B cell (primary cell): ENCODE data around the gene PHLPP1.

Source experiments
- EZH2 ChIP-seq: IDR thresholded peaks from 2 replicates; pipeline ENCODE4 v1.6.1; 2012; ENCODE audit warnings: borderline replicate concordance, low read depth, mild to moderate bottlenecking, moderate library complexity, low read length; ENCODE audit not compliant: insufficient read depth, poor library complexity, severe bottlenecking
- TF ChIP-seq, protein P1 (sequence below): fragments of 200-600 bp; IDR thresholded peaks from one replicate; pipeline ENCODE4 v1.8.0; 2022; ENCODE audit warnings: antibody characterized with exemption, mild to moderate bottlenecking

GRCh38 chr18:62814132-62814759, 98.9 kb downstream of the PHLPP1 start:
- no peak for TF ChIP-seq EZH2
- TF ChIP-seq, protein P1, sequence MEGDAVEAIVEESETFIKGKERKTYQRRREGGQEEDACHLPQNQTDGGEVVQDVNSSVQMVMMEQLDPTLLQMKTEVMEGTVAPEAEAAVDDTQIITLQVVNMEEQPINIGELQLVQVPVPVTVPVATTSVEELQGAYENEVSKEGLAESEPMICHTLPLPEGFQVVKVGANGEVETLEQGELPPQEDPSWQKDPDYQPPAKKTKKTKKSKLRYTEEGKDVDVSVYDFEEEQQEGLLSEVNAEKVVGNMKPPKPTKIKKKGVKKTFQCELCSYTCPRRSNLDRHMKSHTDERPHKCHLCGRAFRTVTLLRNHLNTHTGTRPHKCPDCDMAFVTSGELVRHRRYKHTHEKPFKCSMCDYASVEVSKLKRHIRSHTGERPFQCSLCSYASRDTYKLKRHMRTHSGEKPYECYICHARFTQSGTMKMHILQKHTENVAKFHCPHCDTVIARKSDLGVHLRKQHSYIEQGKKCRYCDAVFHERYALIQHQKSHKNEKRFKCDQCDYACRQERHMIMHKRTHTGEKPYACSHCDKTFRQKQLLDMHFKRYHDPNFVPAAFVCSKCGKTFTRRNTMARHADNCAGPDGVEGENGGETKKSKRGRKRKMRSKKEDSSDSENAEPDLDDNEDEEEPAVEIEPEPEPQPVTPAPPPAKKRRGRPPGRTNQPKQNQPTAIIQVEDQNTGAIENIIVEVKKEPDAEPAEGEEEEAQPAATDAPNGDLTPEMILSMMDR, result no peak
